Measurements from ENCODE around the gene XPO4.

GRCh38 chr13:20832861-20833260 is 69.7 kb downstream of the XPO4 start:
- TF ChIP-seq EP300 (IDR thresholded peaks at IDR 0.05) (no peak), CTCF (IDR thresholded peaks at IDR 0.05) (no peak), POLR2A (IDR thresholded peaks at IDR 0.05) (no peak), POLR2AphosphoS5 (IDR thresholded peaks at IDR 0.05) (no peak)

Measured in sigmoid colon (tissue), 4 donors.